PC-9 (cell line): ENCODE measurements around the gene ALOX12. TPM values are rescaled to one million over a fixed set of nuclear protein-coding genes. Genes with fewer than 3 reads are reported as not detected.
A peak's percentile ranks its signal among the peaks of the same experiment; 100 is the strongest.

Experiments
- BruUV-seq: library from RNA; stranded (reverse); fragments of 400-500 nt; replicated peaks from 2 replicates; lab custom pipeline; 2021; lab: Mats Ljungman, UMichigan
- CTCF ChIA-PET: fragments of 300-600 bp; sonication (Branson Sonifier 250); formaldehyde crosslinking; loops from one replicate; lab custom pipeline; 2022; ENCODE audit warnings: antibody characterized with exemption; lab: Charles Lee
- POLR2A ChIA-PET: fragments of 300-600 bp; sonication (Branson Sonifier 250); formaldehyde crosslinking; loops from one replicate; lab custom pipeline; 2022; ENCODE audit warnings: antibody characterized with exemption; ENCODE audit not compliant: unreplicated experiment; lab: Charles Lee
- DNase-seq, 2 experiments: peaks; one replicate each; pipeline versions ENCODE4 v3.0.0 to v3.0.0-alpha.2; 2015 to 2022; ENCODE audit warnings: mixed read lengths in 1 of 2
- H2AFZ ChIP-seq: fragments of 200-600 bp; sonication (generic); 2 replicates; pipeline ENCODE4 v1.8.1; 2017; ENCODE audit warnings: antibody characterized with exemption
- H3F3A ChIP-seq: fragments of 200-600 bp; sonication (generic); 2 replicates; pipeline ENCODE4 v1.8.1; 2017; ENCODE audit warnings: antibody characterized with exemption, mild to moderate bottlenecking, low read depth; ENCODE audit not compliant: insufficient read depth
- H3K27ac ChIP-seq: fragments of 200-600 bp; sonication (generic); 2 replicates; pipeline ENCODE4 v1.6.1; 2016; ENCODE audit warnings: mixed run types
- H3K27me3 ChIP-seq: fragments of 200-600 bp; sonication (generic); 2 replicates; pipeline ENCODE4 v1.6.1; 2016; ENCODE audit warnings: low read depth, mixed run types; ENCODE audit not compliant: insufficient read depth
- H3K36me3 ChIP-seq: fragments of 200-600 bp; sonication (generic); 2 replicates; pipeline ENCODE4 v1.6.1; 2016; ENCODE audit warnings: low read depth, mixed run types
- H3K4me1 ChIP-seq: fragments of 200-600 bp; sonication (generic); replicated peaks from 2 replicates; pipeline ENCODE4 v1.6.1; 2016; ENCODE audit warnings: mixed run types; ENCODE audit not compliant: insufficient read depth
- H3K4me2 ChIP-seq: fragments of 200-600 bp; sonication (generic); 2 replicates; pipeline ENCODE4 v1.6.1; 2017; ENCODE audit warnings: mixed run types
- H3K4me3 ChIP-seq: fragments of 200-600 bp; sonication (generic); 2 replicates; pipeline ENCODE4 v1.6.1; 2016; ENCODE audit warnings: mixed run types
- H3K79me2 ChIP-seq: fragments of 200-600 bp; sonication (generic); 2 replicates; pipeline ENCODE4 v1.6.1; 2017; ENCODE audit warnings: low read depth, mixed run types
- H3K9me2 ChIP-seq: fragments of 200-600 bp; sonication (generic); 2 replicates; pipeline ENCODE4 v1.8.1; 2017; ENCODE audit warnings: mild to moderate bottlenecking; ENCODE audit not compliant: insufficient read depth
- H3K9me3 ChIP-seq: fragments of 200-600 bp; sonication (generic); 2 replicates; pipeline ENCODE4 v1.8.1; 2016; ENCODE audit warnings: low read depth; ENCODE audit not compliant: insufficient read depth
- H4K20me1 ChIP-seq: fragments of 200-600 bp; sonication (generic); 2 replicates; pipeline ENCODE4 v1.8.1; 2017; ENCODE audit not compliant: insufficient read depth
- CTCF ChIP-seq: fragments of 200-600 bp; sonication (generic); conservative IDR thresholded peaks from 2 replicates; pipeline ENCODE4 v1.6.1; 2017; ENCODE audit warnings: mixed run types, antibody characterized with exemption, mild to moderate bottlenecking, moderate library complexity
- EZH2 ChIP-seq: fragments of 200-600 bp; sonication (generic); IDR thresholded peaks from 2 replicates; pipeline ENCODE4 v1.8.0; 2017; ENCODE audit warnings: antibody characterized with exemption, low read depth
- intact Hi-C: fragments of 100-400 bp; cut with micrococcal nuclease; formaldehyde crosslinking; loops from one replicate; pipeline ENCODE4 v1.10.0; 2022; ENCODE audit not compliant: unreplicated experiment
- total RNA-seq: library from RNA; stranded (reverse); gene quantifications from 2 replicates; pipeline ENCODE4 v1.2.3, GENCODE V29; 2021

Gene ALOX12
- total RNA-seq, 1 experiment from 2014 or later: not detected

GRCh38 chr17:7021993-7022778 lies 26.3 kb downstream of the ALOX12 start:
- H3K9me2 ChIP-seq: no peaks in the 10 kb centered on the region
- H3K79me2 ChIP-seq: no peaks in the 10 kb centered on the region
- no peaks in the 10 kb centered on the region for H3K36me3 ChIP-seq
- 0 out of 2 replicates have a peak, but pooled peaks cover 4% of the 10 kb centered on the region for H3K4me1 ChIP-seq
- H3F3A ChIP-seq: peaks cover 24% of the 10 kb centered on the region; the same call in 1 of the 2 replicates
- H2AFZ ChIP-seq: peak overlapping the region; percentile 48; the same call in 1 of the 2 replicates
- no TSS peak for BruUV-seq
- TF ChIP-seq EZH2 (no peak), CTCF (peak; percentile 94)
- DNase-seq: peak in 1 of 2 experiments; percentile 79
- no peaks in the 10 kb centered on the region for H3K27me3 ChIP-seq
- POLR2A ChIA-PET: interaction anchor here (0.6 kb wide), 1 partner anchor 14 kb away, joined by 6 read pairs; the partner anchor contains the start of gene SLC16A13
- H4K20me1 ChIP-seq: no peaks in the 10 kb centered on the region
- H3K4me2 ChIP-seq: peak overlapping the region; percentile 70
- intact Hi-C loops: loop anchor here (5.0 kb wide), 2 partner anchors 110 to 310 kb away; partner anchors contain the start of gene SLC13A5
- CTCF ChIA-PET: interaction anchor here (0.6 to 1.4 kb wide), 4 partner anchors 10 to 143 kb away, joined by 4 to 5 read pairs (median 4); partner anchors contain the start of gene RNASEK
- no peak overlapping the region; the same call in 1 of the 2 replicates for H3K4me3 ChIP-seq
- H3K27ac ChIP-seq: no peak overlapping the region
- no peaks in the 10 kb centered on the region for H3K9me3 ChIP-seq

- H3K27ac ChIP-seq: no peak within 1 kb of the TSS
- peak within 1 kb of the TSS; percentile 70 for H3K4me2 ChIP-seq
- H3K4me1 ChIP-seq: 0 out of 2 replicates have a peak, but pooled peaks cover 4% of the 10 kb centered on the region
- H2AFZ ChIP-seq: peak within 1 kb of the TSS; percentile 59
- peaks cover 18% of the 10 kb centered on the region; the same call in 1 of the 2 replicates for H3F3A ChIP-seq
- no peaks in the 10 kb centered on the region for H3K9me3 ChIP-seq
- ChIA-PET POLR2A (interaction anchor here (0.6 to 1.2 kb wide), 3 partner anchors 13 to 19 kb away, joined by 3 to 18 read pairs (median 6); partner anchors contain the start of gene SLC16A13), CTCF (interaction anchor here (0.6 to 1.1 kb wide), 2 partner anchors 12 to 13 kb away, joined by 3 to 4 read pairs; partner anchors contain the start of gene SLC16A13)
- H3K9me2 ChIP-seq: no peaks in the 10 kb centered on the region
- intact Hi-C loops: loop anchor here (5.0 kb wide), 2 partner anchors 111 to 311 kb away; partner anchors contain the start of gene SLC13A5
- no peaks in the 10 kb centered on the region for H3K27me3 ChIP-seq
- H3K36me3 ChIP-seq: no peaks in the 10 kb centered on the region
- peak within 1 kb of the TSS; percentile 39; the same call in 1 of the 2 replicates for H3K4me3 ChIP-seq
- TF ChIP-seq CTCF (no peak), EZH2 (no peak)
- BruUV-seq: TSS peak; percentile 93
- DNase-seq: no peak
- H3K79me2 ChIP-seq: no peaks in the 10 kb centered on the region
- H4K20me1 ChIP-seq: no peaks in the 10 kb centered on the region
These were observed 27.1 kb downstream of the ALOX12 start, which contains the start of gene BCL6B for GRCh38 chr17:7022781-7023571. Gene BCL6B, plus strand, starts transcription at chr17:7023050. Its CDS starts 622 bp downstream, at chr17:7023672.
